Stomach (tissue), 9 donors: ENCODE measurements around the gene COL6A3. TPM values are rescaled to one million over a fixed set of nuclear protein-coding genes. Genes with fewer than 3 reads are reported as not detected.
A peak's percentile ranks its signal among the peaks of the same experiment; 100 is the strongest.

Experiments used
- DNase-seq, 2 donors: peaks; one replicate each; pipeline versions ENCODE4 v3.0.0 to v3.0.0-alpha.2; 2013 to 2019
- H3K27ac ChIP-seq, 5 donors: fragments of 200-600 bp in 4 of 5; sonication (generic) in 4 of 5; one replicate each; pipeline ENCODE4 v1.5.1; 2013 to 2019; ENCODE audit warnings: mild to moderate bottlenecking in 1 of 5, moderate library complexity in 1 of 5
- H3K27me3 ChIP-seq, 3 donors: fragments of 200-600 bp; sonication (generic); one replicate each; pipeline ENCODE4 v1.5.1; 2017 to 2019; ENCODE audit warnings: mixed run types in 1 of 3
- H3K36me3 ChIP-seq, 4 donors: fragments of 200-600 bp; sonication (generic); 1 replicate in 3 of 4; 2 replicates in 1 of 4; pipeline ENCODE4 v1.5.1; 2016 to 2019
- H3K4me1 ChIP-seq, 4 donors: fragments of 200-600 bp; sonication (generic); one replicate each; pipeline ENCODE4 v1.5.1; 2016 to 2019
- H3K4me3 ChIP-seq, 4 donors: fragments of 200-600 bp; sonication (generic) in 3 of 4; one replicate each; pipeline ENCODE4 v1.5.1; 2016 to 2019; ENCODE audit warnings: mild to moderate bottlenecking in 1 of 4
- H3K9me3 ChIP-seq, 4 donors: fragments of 200-600 bp; sonication (generic); one replicate each; pipeline ENCODE4 v1.5.1; 2016 to 2019
- EP300 ChIP-seq: sonication (generic); formaldehyde crosslinking; IDR thresholded peaks from one replicate; pipeline ENCODE4 v1.6.1; 2017; ENCODE audit warnings: antibody characterized with exemption
- POLR2A ChIP-seq, 4 donors: fragments of 450-650 bp; IDR thresholded peaks; one replicate each; pipeline ENCODE4 v1.6.1; 2016; ENCODE audit warnings: antibody characterized with exemption in 4 of 4, control low read depth in 2 of 4, mild to moderate bottlenecking in 1 of 4, moderate library complexity in 1 of 4
- POLR2AphosphoS5 ChIP-seq, 3 donors: sonication (generic); formaldehyde crosslinking; IDR thresholded peaks; one replicate each; pipeline ENCODE4 v1.6.1; 2016; ENCODE audit warnings: antibody characterized with exemption in 3 of 3
- WGBS, 5 donors: extraction: QIAGEN DNeasy Blood & Tissue Kit in 3 of 5; methylation state at CpG; one replicate each; pipeline versions ENCODE4 v1.1.5 to v1.1.7; 2013 to 2018; 5-methylcytosine and 5-hydroxymethylcytosine counted together
- intact Hi-C: fragments of 100-400 bp; cut with DNase I; formaldehyde crosslinking; loops from one replicate; pipeline ENCODE4 v1.15.1; 2023; ENCODE audit warnings: low total_unique reads
- polyA plus RNA-seq, 3 donors: library from polyadenylated mRNA; stranded (reverse); fragments of 200-250 nt; gene quantifications; one replicate each; pipeline ENCODE4 v1.2.3, GENCODE V29; 2013
- total RNA-seq, 5 donors: library from RNA; depleted of rRNA; stranded (reverse); fragments of >200 nt; gene quantifications; one replicate each; pipeline versions ENCODE4 v1.1.0 to v1.2.3, GENCODE V29; 2014 to 2016
- TF ChIP-seq, protein P1 (sequence below), 7 experiments: fragments of 450-650 bp in 4 of 7; fragments of 200-600 bp in 3 of 7; sonication (generic) in 3 of 7; IDR thresholded peaks; one replicate each; pipeline ENCODE4 v1.5.1; 2016 to 2019; ENCODE audit warnings: antibody characterized with exemption in 7 of 7, control low read depth in 2 of 7, mild to moderate bottlenecking in 1 of 7
- donor health status: healthy with polysubstance abuse.
- donor health status: Bipolar disorder and iron deficiency.
- donor health status: healthy.

The COL6A3 gene
- total and polyA plus RNA-seq, 8 donors = 9.3 to 411 (median 105) TPM

DNA sequence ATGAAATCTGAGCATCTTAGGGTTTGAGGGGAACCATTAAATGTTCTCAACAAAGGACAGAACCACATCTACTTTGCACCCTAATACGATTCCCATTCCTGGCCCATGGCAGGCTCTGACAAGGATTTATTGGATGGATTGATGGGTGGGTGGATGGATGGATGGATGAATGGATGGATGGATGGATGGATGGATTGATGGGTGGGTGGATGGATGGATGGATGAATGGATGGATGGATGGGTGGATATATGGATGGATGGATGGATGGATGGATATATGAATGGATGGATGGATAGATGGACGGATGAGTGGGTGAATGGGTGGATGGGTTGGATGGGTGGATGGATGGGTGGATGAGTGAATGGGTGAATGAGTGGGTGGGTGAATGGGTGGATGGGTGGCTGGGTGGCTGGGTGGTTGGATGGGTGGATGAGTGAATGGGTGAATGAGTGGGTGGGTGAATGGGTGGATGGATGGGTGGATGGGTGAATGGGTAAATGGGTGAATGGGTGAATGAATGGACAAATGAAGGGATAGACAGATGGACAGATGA is 43.5 kb upstream of the COL6A3 start:
- no peak for DNase-seq
- no peak overlapping the region for H3K27ac ChIP-seq
- peaks cover 0 to 7% (median 0%) of the 10 kb centered on the region in 4 donors for H3K4me1 ChIP-seq
- 80 to 90% (median 87%) methylated on average over 2 of the region's 2 CpGs for WGBS, 5 donors
- TF ChIP-seq EP300 (no peak), POLR2A (IDR thresholded peaks at IDR 0.05) (no peak), POLR2AphosphoS5 (IDR thresholded peaks at IDR 0.05) (no peak)
- TF ChIP-seq, protein P1, sequence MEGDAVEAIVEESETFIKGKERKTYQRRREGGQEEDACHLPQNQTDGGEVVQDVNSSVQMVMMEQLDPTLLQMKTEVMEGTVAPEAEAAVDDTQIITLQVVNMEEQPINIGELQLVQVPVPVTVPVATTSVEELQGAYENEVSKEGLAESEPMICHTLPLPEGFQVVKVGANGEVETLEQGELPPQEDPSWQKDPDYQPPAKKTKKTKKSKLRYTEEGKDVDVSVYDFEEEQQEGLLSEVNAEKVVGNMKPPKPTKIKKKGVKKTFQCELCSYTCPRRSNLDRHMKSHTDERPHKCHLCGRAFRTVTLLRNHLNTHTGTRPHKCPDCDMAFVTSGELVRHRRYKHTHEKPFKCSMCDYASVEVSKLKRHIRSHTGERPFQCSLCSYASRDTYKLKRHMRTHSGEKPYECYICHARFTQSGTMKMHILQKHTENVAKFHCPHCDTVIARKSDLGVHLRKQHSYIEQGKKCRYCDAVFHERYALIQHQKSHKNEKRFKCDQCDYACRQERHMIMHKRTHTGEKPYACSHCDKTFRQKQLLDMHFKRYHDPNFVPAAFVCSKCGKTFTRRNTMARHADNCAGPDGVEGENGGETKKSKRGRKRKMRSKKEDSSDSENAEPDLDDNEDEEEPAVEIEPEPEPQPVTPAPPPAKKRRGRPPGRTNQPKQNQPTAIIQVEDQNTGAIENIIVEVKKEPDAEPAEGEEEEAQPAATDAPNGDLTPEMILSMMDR (IDR thresholded peaks at IDR 0.05) = no peak
- no peaks in the 10 kb centered on the region for H3K36me3 ChIP-seq
- intact Hi-C loops = no loop called here
- H3K4me3 ChIP-seq = no peak overlapping the region
- H3K27me3 ChIP-seq = peaks cover 0 to 11% (median 0%) of the 10 kb centered on the region in 3 donors
- H3K9me3 ChIP-seq = no peaks in the 10 kb centered on the region

DNA sequence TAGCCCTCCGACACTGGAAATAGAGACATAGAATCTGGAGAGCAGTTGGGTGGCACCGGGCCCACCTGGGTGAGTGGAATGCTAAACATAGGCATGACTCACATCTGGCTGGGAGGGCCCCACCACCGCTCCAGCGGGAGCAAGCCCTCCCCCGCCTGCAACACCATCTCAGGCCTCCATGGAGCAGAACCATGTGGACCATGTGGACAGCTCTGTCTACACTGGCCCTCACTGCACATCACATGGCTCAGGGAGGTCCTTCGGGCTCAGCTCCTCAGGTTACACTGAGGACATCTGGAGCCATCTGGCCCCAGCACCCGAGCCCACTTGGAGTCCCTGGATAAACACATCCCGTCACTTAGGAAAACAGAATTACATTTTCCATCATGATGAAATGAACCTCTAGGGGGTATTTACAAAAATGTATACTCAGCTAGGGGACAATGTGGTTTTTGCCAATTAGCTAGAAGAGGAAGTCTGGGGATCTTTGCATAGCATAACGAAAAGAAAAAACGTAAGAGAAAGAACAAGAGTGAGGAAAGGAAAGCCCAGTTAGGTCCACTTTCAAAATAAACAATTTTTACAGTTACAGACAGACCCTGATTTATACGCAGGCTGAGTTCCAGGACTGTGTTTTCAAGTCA is 42.4 kb upstream of the COL6A3 start:
- Histone ChIP-seq H3K9me3 (no peaks in the 10 kb centered on the region), H3K4me3 (no peak overlapping the region), H3K4me1 (peaks cover 0 to 11% (median 0%) of the 10 kb centered on the region in 4 donors), H3K27me3 (peaks cover 0 to 11% (median 0%) of the 10 kb centered on the region in 3 donors), H3K36me3 (no peaks in the 10 kb centered on the region), H3K27ac (no peak overlapping the region)
- peak in 1 of 2 donors; percentile 84 for DNase-seq
- no peak for TF ChIP-seq POLR2AphosphoS5 (IDR thresholded peaks at IDR 0.05)
- no peak for TF ChIP-seq POLR2A (IDR thresholded peaks at IDR 0.05)
- TF ChIP-seq EP300 = no peak
- TF ChIP-seq, protein P1 (IDR thresholded peaks at IDR 0.05) = no peak
- intact Hi-C loops = no loop called here
- 44 to 72% (median 64%) methylated on average over 7 to 11 of the region's 11 CpGs for WGBS, 5 donors

DNA sequence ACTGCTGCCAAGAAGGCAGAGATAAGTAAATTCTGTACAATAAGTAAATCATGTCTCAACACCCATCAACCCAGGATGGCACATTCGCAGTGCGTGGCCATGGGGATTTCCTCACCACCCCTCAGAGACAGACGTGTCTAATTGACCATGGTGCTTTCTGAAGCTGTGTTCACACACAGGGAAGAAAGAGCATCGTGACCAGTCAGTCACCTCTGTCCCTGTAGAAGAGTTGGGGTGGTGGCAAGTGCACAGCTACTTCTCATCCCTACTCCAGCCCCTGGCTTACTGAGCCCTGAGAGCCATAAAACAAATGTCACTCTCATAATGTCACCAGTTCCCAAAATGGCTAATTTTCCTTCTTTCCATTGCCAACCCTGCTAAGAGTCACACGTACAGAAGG is 41.8 kb upstream of the COL6A3 start:
- no peak for DNase-seq
- Histone ChIP-seq H3K4me1 (peaks cover 0 to 11% (median 0%) of the 10 kb centered on the region in 4 donors), H3K36me3 (no peaks in the 10 kb centered on the region), H3K4me3 (no peak overlapping the region), H3K27ac (no peak overlapping the region), H3K9me3 (no peaks in the 10 kb centered on the region), H3K27me3 (peaks cover 0 to 11% (median 0%) of the 10 kb centered on the region in 3 donors)
- intact Hi-C loops = no loop called here
- TF ChIP-seq, protein P1 (IDR thresholded peaks at IDR 0.05) = no peak
- TF ChIP-seq EP300 (no peak), POLR2A (IDR thresholded peaks at IDR 0.05) (no peak), POLR2AphosphoS5 (IDR thresholded peaks at IDR 0.05) (no peak)
- 64 to 91% (median 84%) methylated on average over 4 to 5 of the region's 5 CpGs for WGBS, 5 donors

DNA sequence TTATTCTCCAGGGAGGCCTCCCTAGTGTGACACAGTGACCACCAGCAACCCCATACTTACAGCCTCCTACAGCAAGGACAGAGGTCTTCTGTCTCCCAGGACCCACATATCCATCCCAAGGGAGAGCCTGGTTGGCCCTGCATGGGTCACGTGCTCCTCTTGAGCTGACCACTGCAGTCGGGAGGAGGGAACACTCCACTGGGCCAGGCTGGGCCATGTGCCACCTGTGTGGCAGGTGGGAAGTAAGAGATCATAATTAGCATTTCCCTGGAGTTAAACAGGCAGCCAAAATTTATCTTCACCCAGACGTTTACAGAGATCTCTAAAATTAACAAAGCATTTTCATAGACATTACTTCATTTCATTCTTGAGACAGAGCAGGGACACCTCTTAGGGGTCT is 39.7 kb upstream of the COL6A3 start:
- Histone ChIP-seq H3K4me3 (no peak overlapping the region), H3K27me3 (peaks cover 0 to 11% (median 0%) of the 10 kb centered on the region in 3 donors), H3K4me1 (peaks cover 0 to 23% (median 9%) of the 10 kb centered on the region in 4 donors), H3K27ac (no peak overlapping the region), H3K9me3 (no peaks in the 10 kb centered on the region), H3K36me3 (no peaks in the 10 kb centered on the region)
- DNase-seq = no peak
- WGBS, 5 donors = 59 to 73% (median 71%) methylated on average over 3 of the region's 3 CpGs
- intact Hi-C loops = no loop called here
- TF ChIP-seq, protein P1 (IDR thresholded peaks at IDR 0.05) = no peak
- TF ChIP-seq POLR2A (IDR thresholded peaks at IDR 0.05) (no peak), POLR2AphosphoS5 (IDR thresholded peaks at IDR 0.05) (no peak), EP300 (no peak)
